Kidney epithelial cell (primary cell): ENCODE results near the gene NDST4. TPM values are rescaled to one million over a fixed set of nuclear protein-coding genes. Genes with fewer than 3 reads are reported as not detected.

Source experiments
- DNase-seq: peaks from one replicate; pipeline ENCODE4 v3.0.0-alpha.2; 2010; ENCODE audit warnings: low read depth
- H3K27me3 ChIP-seq: 2 replicates; pipeline ENCODE4 v1.6.0; 2011; ENCODE audit warnings: low read length; ENCODE audit not compliant: control insufficient read depth, insufficient read depth
- H3K36me3 ChIP-seq: 2 replicates; pipeline ENCODE4 v1.5.1; 2011; ENCODE audit warnings: low read length; ENCODE audit not compliant: control insufficient read depth, insufficient read depth
- H3K4me3 ChIP-seq: 2 replicates; pipeline ENCODE4 v1.5.1; 2011; ENCODE audit warnings: low read depth, mild to moderate bottlenecking, control low read depth, low read length
- CTCF ChIP-seq: IDR thresholded peaks from 2 replicates; pipeline ENCODE4 v1.5.1; 2011; ENCODE audit warnings: mild to moderate bottlenecking, moderate library complexity, low read length, control low read depth, inconsistent platforms; ENCODE audit not compliant: insufficient read depth, poor library complexity, severe bottlenecking
- total RNA-seq: library from RNA; depleted of rRNA; stranded (reverse); fragments of >200 nt; gene quantifications from 2 replicates; pipeline ENCODE4 v1.2.3, GENCODE V29; 2015

NDST4 gene
- total RNA-seq, 1 donor from 2014 or later, result not detected

- no peaks in the 10 kb centered on the region for H3K27me3 ChIP-seq
- no peak overlapping the region for H3K4me3 ChIP-seq
- no peak for TF ChIP-seq CTCF
- no peak for DNase-seq
- no peaks in the 10 kb centered on the region for H3K36me3 ChIP-seq
These were observed 222.6 kb downstream of the NDST4 start for GRCh38 chr4:114890773-114891172.

DNA sequence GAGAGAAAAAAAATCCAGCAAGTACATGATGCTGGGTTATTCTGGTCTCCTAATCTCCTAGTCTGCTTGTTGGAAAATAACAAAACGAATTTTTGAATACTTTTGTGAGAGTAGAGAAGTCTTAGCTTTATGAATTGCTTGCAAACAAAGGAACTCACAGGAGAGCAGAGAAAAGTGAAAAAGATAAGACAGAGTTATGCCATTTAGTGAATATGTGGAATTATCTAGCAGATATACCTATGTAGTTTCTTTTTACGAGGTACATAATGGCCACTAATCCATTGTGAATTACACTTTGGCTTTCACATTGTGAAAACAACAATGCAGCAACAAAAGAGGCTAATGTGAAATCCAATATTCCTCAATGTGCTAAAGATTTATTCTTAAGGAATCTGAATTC is 226.7 kb downstream of the NDST4 start:
- Histone ChIP-seq H3K4me3 (no peak overlapping the region), H3K36me3 (no peaks in the 10 kb centered on the region), H3K27me3 (no peaks in the 10 kb centered on the region)
- no peak for TF ChIP-seq CTCF
- DNase-seq, result no peak

DNA sequence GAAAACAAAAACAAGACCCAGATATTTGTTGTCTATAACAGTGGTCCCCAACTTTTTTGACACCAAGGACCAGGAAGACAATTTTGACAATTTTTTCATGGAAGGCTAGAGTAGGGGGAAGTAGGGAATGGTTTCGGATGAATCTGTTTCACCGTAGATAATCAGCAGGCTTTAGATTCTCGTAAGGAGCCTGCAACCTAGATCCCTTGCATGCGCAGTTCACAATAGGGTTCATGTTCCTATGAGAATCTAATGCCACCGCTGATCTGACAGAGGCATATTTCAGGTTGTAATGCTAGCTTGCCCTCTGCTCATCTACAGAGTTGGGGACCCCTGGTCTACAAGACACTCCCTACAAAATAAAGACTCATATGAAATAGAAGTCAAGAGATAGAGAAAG is 229.8 kb downstream of the NDST4 start:
- Histone ChIP-seq H3K36me3 (no peaks in the 10 kb centered on the region), H3K4me3 (no peak overlapping the region), H3K27me3 (no peaks in the 10 kb centered on the region)
- no peak for DNase-seq
- TF ChIP-seq CTCF, result no peak

- no peak for DNase-seq
- Histone ChIP-seq H3K27me3 (no peaks in the 10 kb centered on the region), H3K36me3 (no peaks in the 10 kb centered on the region), H3K4me3 (no peak overlapping the region)
- no peak for TF ChIP-seq CTCF
These were observed 233.3 kb downstream of the NDST4 start for GRCh38 chr4:114879916-114880669.

GRCh38 chr4:114875630-114876029 is 237.8 kb downstream of the NDST4 start:
- no peak for DNase-seq
- Histone ChIP-seq H3K36me3 (no peaks in the 10 kb centered on the region), H3K4me3 (no peak overlapping the region), H3K27me3 (no peaks in the 10 kb centered on the region)
- TF ChIP-seq CTCF, result no peak

DNA sequence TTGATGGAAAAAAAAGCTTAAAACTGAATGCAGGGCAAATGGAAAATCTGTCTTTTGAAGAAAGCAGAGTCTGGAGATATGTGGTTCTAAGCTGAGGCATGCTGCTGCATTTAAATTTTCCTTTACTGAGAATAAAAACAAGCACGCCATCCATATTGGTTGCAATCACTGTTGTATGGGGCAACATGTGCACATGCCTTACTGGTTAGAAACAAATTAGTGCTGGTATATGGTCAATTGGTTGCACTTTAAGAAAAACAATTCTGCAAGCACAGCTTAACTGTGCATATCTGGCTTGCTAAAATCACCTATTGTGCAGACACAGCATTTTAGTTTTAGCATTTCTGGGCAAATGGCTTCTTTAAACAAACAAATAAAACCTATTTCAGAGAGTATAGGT is 239.1 kb downstream of the NDST4 start:
- no peak for DNase-seq
- TF ChIP-seq CTCF, result no peak

More for the DNA sequence above, 239.1 kb downstream of the NDST4 start:
- no peaks in the 10 kb centered on the region for H3K27me3 ChIP-seq
- H3K36me3 ChIP-seq, result no peaks in the 10 kb centered on the region
- H3K4me3 ChIP-seq, result no peak overlapping the region
